Neural cell (in vitro differentiated cells): ENCODE measurements around the gene LRMDA. TPM values are rescaled to one million over a fixed set of nuclear protein-coding genes. Genes with fewer than 3 reads are reported as not detected.

ENCODE experiments used
- H2AFZ ChIP-seq: fragments of 200-600, 300-800 bp; sonication (generic), shearing (Covaris generic); 2 replicates; pipeline ENCODE4 v1.6.0; 2014; ENCODE audit warnings: low read depth, mild to moderate bottlenecking, antibody characterized with exemption, low read length, moderate library complexity
- H3F3A ChIP-seq: fragments of 200-600 bp; shearing (Covaris generic); 2 replicates; pipeline ENCODE4 v1.6.1; 2016; ENCODE audit warnings: mild to moderate bottlenecking, moderate library complexity, mixed read lengths, antibody characterized with exemption, low read length; ENCODE audit not compliant: insufficient read depth, poor library complexity, severe bottlenecking
- H3K27ac ChIP-seq: fragments of 200-600, 300-800 bp; sonication (generic), shearing (Covaris generic); 2 replicates; pipeline ENCODE4 v1.5.1; 2014; ENCODE audit warnings: mild to moderate bottlenecking, low read length, moderate library complexity
- H3K27me3 ChIP-seq: fragments of 300-800, 200-600 bp; sonication (generic), shearing (Covaris generic); 2 replicates; pipeline ENCODE4 v1.6.0; 2014; ENCODE audit warnings: mild to moderate bottlenecking, low read depth, low read length, moderate library complexity; ENCODE audit not compliant: insufficient read depth
- H3K36me3 ChIP-seq: fragments of 300-800, 200-600 bp; sonication (generic), shearing (Covaris generic); 2 replicates; pipeline ENCODE4 v1.5.1; 2014; ENCODE audit warnings: mild to moderate bottlenecking, antibody characterized with exemption, low read length, moderate library complexity; ENCODE audit not compliant: insufficient read depth
- H3K4me2 ChIP-seq: fragments of 300-800, 200-600 bp; sonication (generic), shearing (Covaris generic); 2 replicates; pipeline ENCODE4 v1.6.0; 2014; ENCODE audit warnings: mild to moderate bottlenecking, low read length
- H3K4me3 ChIP-seq: fragments of 300-800, 200-600 bp; sonication (generic), shearing (Covaris generic); 2 replicates; pipeline ENCODE4 v1.5.1; 2014; ENCODE audit warnings: mild to moderate bottlenecking, low read length, moderate library complexity
- H3K79me2 ChIP-seq: fragments of 200-600 bp; shearing (Covaris generic); replicated peaks from 2 replicates; pipeline ENCODE4 v1.6.0; 2014; ENCODE audit warnings: mild to moderate bottlenecking, low read length, moderate library complexity; ENCODE audit not compliant: insufficient read depth
- H3K9ac ChIP-seq: fragments of 300-800, 200-600 bp; sonication (generic), shearing (Covaris generic); 2 replicates; pipeline ENCODE4 v1.6.1; 2016; ENCODE audit warnings: mild to moderate bottlenecking, low read length, mixed read lengths
- H3K9me2 ChIP-seq: fragments of 200-600 bp; shearing (Covaris generic); 2 replicates; pipeline ENCODE4 v1.6.1; 2016; ENCODE audit warnings: mild to moderate bottlenecking, low read length, mixed read lengths; ENCODE audit not compliant: insufficient read depth
- H3K9me3 ChIP-seq: fragments of 200-600, 300-800 bp; sonication (generic), shearing (Covaris generic); 2 replicates; pipeline ENCODE4 v1.6.1; 2016; ENCODE audit warnings: mild to moderate bottlenecking, mixed run types, low read length, moderate library complexity, mixed read lengths
- H4K20me1 ChIP-seq: fragments of 200-600 bp; shearing (Covaris generic); 2 replicates; pipeline ENCODE4 v1.6.1; 2016; ENCODE audit warnings: mild to moderate bottlenecking, mixed run types; ENCODE audit not compliant: insufficient read depth
- EP300 ChIP-seq: fragments of 450-650 bp; conservative IDR thresholded peaks from 2 replicates; pipeline ENCODE4 v1.6.1; 2014; ENCODE audit warnings: antibody characterized with exemption, mild to moderate bottlenecking, moderate library complexity; ENCODE audit not compliant: poor library complexity, severe bottlenecking
- EZH2 ChIP-seq: fragments of 200-600, 300-800 bp; shearing (Covaris generic), sonication (generic); IDR thresholded peaks from 2 replicates; pipeline ENCODE4 v1.6.1; 2014; ENCODE audit warnings: antibody characterized with exemption, low read length, borderline replicate concordance, mild to moderate bottlenecking; ENCODE audit not compliant: insufficient read depth, poor library complexity, severe bottlenecking
- MXI1 ChIP-seq: fragments of 450-650 bp; conservative IDR thresholded peaks from 2 replicates; pipeline ENCODE4 v1.6.1; 2014; ENCODE audit warnings: antibody characterized with exemption, mild to moderate bottlenecking; ENCODE audit not compliant: poor library complexity, severe bottlenecking
- POLR2AphosphoS5 ChIP-seq: IDR thresholded peaks from 2 replicates; pipeline ENCODE4 v1.6.1; 2012
- RAD21 ChIP-seq: fragments of 450-650 bp; conservative IDR thresholded peaks from 2 replicates; pipeline ENCODE4 v1.6.1; 2014; ENCODE audit warnings: antibody characterized with exemption, mild to moderate bottlenecking, moderate library complexity
- REST ChIP-seq: IDR thresholded peaks from 2 replicates; pipeline ENCODE4 v1.6.1; 2012; ENCODE audit warnings: borderline replicate concordance
- SMC3 ChIP-seq: fragments of 450-650 bp; conservative IDR thresholded peaks from 2 replicates; pipeline ENCODE4 v1.6.1; 2014; ENCODE audit warnings: antibody characterized with exemption, mild to moderate bottlenecking, moderate library complexity; ENCODE audit not compliant: poor library complexity
- TAF1 ChIP-seq: IDR thresholded peaks from 2 replicates; pipeline ENCODE4 v1.6.1; 2012; ENCODE audit warnings: low read depth
- polyA plus RNA-seq: library from polyadenylated mRNA; depleted of rRNA; stranded (reverse); fragments of >200 nt; gene quantifications from 2 replicates; pipeline ENCODE4 v1.2.3, GENCODE V29; 2014
- TF ChIP-seq, protein P1 (sequence below): fragments of 450-650 bp; IDR thresholded peaks from 2 replicates; pipeline ENCODE4 v1.5.1; 2014; ENCODE audit warnings: antibody characterized with exemption, mild to moderate bottlenecking, moderate library complexity; ENCODE audit not compliant: poor library complexity, severe bottlenecking

LRMDA gene
- polyA plus RNA-seq, 1 donor from 2014 or later: 5.6 TPM

- Histone ChIP-seq H4K20me1 (no peaks in the 10 kb centered on the region), H3K36me3 (no peaks in the 10 kb centered on the region), H3K79me2 (no peaks in the 10 kb centered on the region), H3K9me3 (no peaks in the 10 kb centered on the region), H3K9me2 (no peaks in the 10 kb centered on the region), H3K4me3 (no peak overlapping the region), H3K4me2 (no peak overlapping the region), H3F3A (no peaks in the 10 kb centered on the region), H2AFZ (no peak overlapping the region), H3K27me3 (no peaks in the 10 kb centered on the region), H3K27ac (peak overlapping the region; percentile 40), H3K9ac (peak overlapping the region; percentile 7)
- no peak for TF ChIP-seq TAF1
- no peak for TF ChIP-seq REST
- no peak for TF ChIP-seq MXI1
- TF ChIP-seq EP300: no peak
- TF ChIP-seq SMC3: no peak
- no peak for TF ChIP-seq POLR2AphosphoS5
- no peak for TF ChIP-seq RAD21
- TF ChIP-seq EZH2: no peak
- TF ChIP-seq, protein P1, sequence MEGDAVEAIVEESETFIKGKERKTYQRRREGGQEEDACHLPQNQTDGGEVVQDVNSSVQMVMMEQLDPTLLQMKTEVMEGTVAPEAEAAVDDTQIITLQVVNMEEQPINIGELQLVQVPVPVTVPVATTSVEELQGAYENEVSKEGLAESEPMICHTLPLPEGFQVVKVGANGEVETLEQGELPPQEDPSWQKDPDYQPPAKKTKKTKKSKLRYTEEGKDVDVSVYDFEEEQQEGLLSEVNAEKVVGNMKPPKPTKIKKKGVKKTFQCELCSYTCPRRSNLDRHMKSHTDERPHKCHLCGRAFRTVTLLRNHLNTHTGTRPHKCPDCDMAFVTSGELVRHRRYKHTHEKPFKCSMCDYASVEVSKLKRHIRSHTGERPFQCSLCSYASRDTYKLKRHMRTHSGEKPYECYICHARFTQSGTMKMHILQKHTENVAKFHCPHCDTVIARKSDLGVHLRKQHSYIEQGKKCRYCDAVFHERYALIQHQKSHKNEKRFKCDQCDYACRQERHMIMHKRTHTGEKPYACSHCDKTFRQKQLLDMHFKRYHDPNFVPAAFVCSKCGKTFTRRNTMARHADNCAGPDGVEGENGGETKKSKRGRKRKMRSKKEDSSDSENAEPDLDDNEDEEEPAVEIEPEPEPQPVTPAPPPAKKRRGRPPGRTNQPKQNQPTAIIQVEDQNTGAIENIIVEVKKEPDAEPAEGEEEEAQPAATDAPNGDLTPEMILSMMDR: no peak
Observed at GRCh38 chr10:75764974-75765788, 333.8 kb downstream of the LRMDA start.

DNA sequence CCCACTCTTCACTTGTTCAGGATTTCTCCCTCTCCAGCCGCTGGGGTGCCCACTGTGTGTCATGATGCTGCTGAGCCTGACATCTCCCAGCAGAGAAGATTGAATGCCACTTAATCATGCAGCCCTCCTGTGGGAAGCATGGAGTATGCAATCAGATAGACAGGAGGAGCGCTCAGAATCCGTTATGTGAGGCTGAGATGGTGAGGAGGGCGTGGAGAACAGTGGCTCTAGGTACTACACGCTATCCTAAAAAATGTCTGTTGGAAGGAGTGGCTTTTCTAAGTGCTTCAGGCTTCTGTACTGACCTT, 334.3 kb downstream of the LRMDA start:
- no peaks in the 10 kb centered on the region for H3K27me3 ChIP-seq
- TF ChIP-seq SMC3: peak; percentile 57
- TF ChIP-seq TAF1: no peak
- TF ChIP-seq RAD21: peak; percentile 40
- TF ChIP-seq EP300: peak; percentile 34
- TF ChIP-seq, protein P1: peak; percentile 33
- H2AFZ ChIP-seq: no peak overlapping the region
- H3K9me3 ChIP-seq: no peaks in the 10 kb centered on the region
- peak overlapping the region; percentile 7 for H3K9ac ChIP-seq
- no peak overlapping the region for H3K4me2 ChIP-seq
- H3K9me2 ChIP-seq: no peaks in the 10 kb centered on the region
- no peaks in the 10 kb centered on the region for H4K20me1 ChIP-seq
- H3F3A ChIP-seq: no peaks in the 10 kb centered on the region
- no peaks in the 10 kb centered on the region for H3K79me2 ChIP-seq
- no peaks in the 10 kb centered on the region for H3K36me3 ChIP-seq
- peak overlapping the region; percentile 40 for H3K27ac ChIP-seq
- no peak overlapping the region for H3K4me3 ChIP-seq
